Fibroblast of pulmonary artery (primary cell): Measurements from ENCODE around the gene ACE2.
A peak's percentile ranks its signal among the peaks of the same experiment; 100 is the strongest.

ENCODE experiments used
- DNase-seq: peaks from one replicate; pipeline ENCODE4 v3.0.0-alpha.2; 2010; ENCODE audit warnings: low read depth
- H3K4me3 ChIP-seq: replicated peaks from 2 replicates; pipeline ENCODE4 v1.5.1; 2011; ENCODE audit warnings: low read depth, mild to moderate bottlenecking, control low read depth, low read length, moderate library complexity
- CTCF ChIP-seq: IDR thresholded peaks from 2 replicates; pipeline ENCODE4 v1.5.1; 2011; ENCODE audit warnings: mild to moderate bottlenecking, control low read depth, low read length, inconsistent platforms; ENCODE audit errors: missing control alignments

Gene ACE2

DNA sequence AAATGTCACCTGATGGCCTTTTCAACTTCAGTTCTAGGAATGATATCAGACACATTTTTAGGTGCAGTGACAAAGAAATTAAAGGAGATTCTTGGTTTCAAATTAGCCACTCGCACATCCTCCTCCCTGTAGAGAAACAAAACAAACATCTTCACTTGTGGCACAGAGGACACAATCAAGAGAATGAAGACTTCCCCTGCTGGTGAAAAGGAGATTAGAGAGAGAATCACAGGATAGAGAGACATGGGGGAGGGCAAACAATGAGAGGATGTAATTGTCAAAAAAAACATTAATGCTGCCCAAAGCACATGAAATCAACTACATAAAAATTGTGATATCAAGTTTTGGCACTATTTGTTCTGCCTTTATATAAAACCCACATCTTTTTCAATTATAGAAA, 34.5 kb downstream of the ACE2 start:
- DNase-seq: peak; percentile 35
- TF ChIP-seq CTCF: peak; percentile 45
- H3K4me3 ChIP-seq: no peak overlapping the region

- TF ChIP-seq CTCF: peak; percentile 62
- peak; percentile 89 for DNase-seq
- H3K4me3 ChIP-seq: no peak overlapping the region
These were observed 35.7 kb downstream of the ACE2 start for GRCh38 chrX:15564981-15565579.

GRCh38 chrX:15563056-15563455, 37.7 kb downstream of the ACE2 start:
- DNase-seq: no peak
- H3K4me3 ChIP-seq: no peak overlapping the region
- no peak for TF ChIP-seq CTCF

DNA sequence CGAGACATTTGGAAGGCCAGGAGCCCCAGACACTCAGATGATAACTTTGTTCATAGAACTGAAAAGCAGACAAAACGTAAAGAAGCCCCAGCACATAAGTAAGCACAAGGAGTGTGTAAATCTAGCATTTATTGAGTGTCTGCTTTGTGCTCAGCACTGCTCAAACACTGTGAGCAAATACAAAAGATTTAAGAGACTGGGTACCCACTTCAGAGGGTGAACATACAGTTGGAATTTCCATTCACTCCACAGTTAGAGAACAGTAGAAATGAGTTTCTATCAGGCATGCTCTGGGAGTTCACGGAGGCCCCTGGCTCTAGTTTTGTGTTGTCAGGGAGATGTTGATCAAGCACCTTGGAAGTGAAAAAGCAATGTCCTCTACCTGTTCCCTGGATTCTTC, 39.8 kb downstream of the ACE2 start:
- DNase-seq: no peak
- no peak overlapping the region for H3K4me3 ChIP-seq
- TF ChIP-seq CTCF: no peak

GRCh38 chrX:15559227-15559626, 41.5 kb downstream of the ACE2 start:
- no peak for DNase-seq
- no peak for TF ChIP-seq CTCF
- H3K4me3 ChIP-seq: no peak overlapping the region

- TF ChIP-seq CTCF: no peak
- DNase-seq: no peak
- no peak overlapping the region for H3K4me3 ChIP-seq
These were observed 51.4 kb downstream of the ACE2 start for GRCh38 chrX:15549189-15550012.
